DOHH2 (cell line): Measurements from ENCODE around the gene FLYWCH2.

Experiments used
- H3F3A ChIP-seq: fragments of 200-600 bp; sonication (generic), shearing (Covaris generic); 2 replicates; pipeline ENCODE4 v1.6.0; 2016; ENCODE audit warnings: antibody characterized with exemption, mild to moderate bottlenecking; ENCODE audit not compliant: control insufficient read depth, insufficient read depth
- H3K27ac ChIP-seq: fragments of 200-600 bp; sonication (generic); 2 replicates; pipeline ENCODE4 v1.5.1; 2014; ENCODE audit warnings: low read depth, mild to moderate bottlenecking, low read length, moderate library complexity
- H3K27me3 ChIP-seq: fragments of 200-600 bp; sonication (generic); 2 replicates; pipeline ENCODE4 v1.6.1; 2014; ENCODE audit warnings: mild to moderate bottlenecking, low read length, mixed read lengths; ENCODE audit not compliant: control insufficient read depth
- H3K36me3 ChIP-seq: fragments of 200-600 bp; sonication (generic); 2 replicates; pipeline ENCODE4 v1.6.1; 2014; ENCODE audit warnings: mild to moderate bottlenecking, low read length, moderate library complexity, mixed read lengths; ENCODE audit not compliant: control insufficient read depth
- H3K4me1 ChIP-seq: fragments of 200-600 bp; sonication (generic); 2 replicates; pipeline ENCODE4 v1.6.1; 2014; ENCODE audit warnings: mild to moderate bottlenecking, low read length, mixed read lengths; ENCODE audit not compliant: control insufficient read depth
- H3K4me2 ChIP-seq: fragments of 200-600 bp; sonication (generic); 2 replicates; pipeline ENCODE4 v1.6.0; 2014; ENCODE audit warnings: mild to moderate bottlenecking, low read length, moderate library complexity
- H3K4me3 ChIP-seq: fragments of 200-600 bp; sonication (generic); 2 replicates; pipeline ENCODE4 v1.5.1; 2014; ENCODE audit warnings: mild to moderate bottlenecking, low read length, mixed read lengths
- H3K79me2 ChIP-seq: fragments of 200-600 bp; sonication (generic); 2 replicates; pipeline ENCODE4 v1.6.1; 2014; ENCODE audit warnings: mild to moderate bottlenecking, low read length, mixed read lengths; ENCODE audit not compliant: control insufficient read depth
- H3K9me2 ChIP-seq: fragments of 200-600 bp; sonication (generic); replicated peaks from 2 replicates; pipeline ENCODE4 v1.6.1; 2014; ENCODE audit warnings: mild to moderate bottlenecking, low read length, mixed read lengths; ENCODE audit not compliant: control insufficient read depth
- H3K9me3 ChIP-seq: fragments of 200-600 bp; sonication (generic); 2 replicates; pipeline ENCODE4 v1.6.1; 2014; ENCODE audit warnings: antibody characterized with exemption, low read length, mixed read lengths; ENCODE audit not compliant: control insufficient read depth, insufficient read depth
- H4K20me1 ChIP-seq: fragments of 200-600 bp; sonication (generic); 2 replicates; pipeline ENCODE4 v1.6.0; 2014; ENCODE audit warnings: low read depth, mild to moderate bottlenecking, antibody characterized with exemption, low read length, moderate library complexity; ENCODE audit not compliant: control insufficient read depth, insufficient read depth
- EZH2phosphoT487 ChIP-seq: fragments of 200-600 bp; sonication (generic); IDR thresholded peaks from 2 replicates; pipeline ENCODE4 v1.6.1; 2017; ENCODE audit warnings: borderline replicate concordance, mild to moderate bottlenecking, antibody characterized with exemption, low read length, moderate library complexity, mixed read lengths
- TF ChIP-seq, protein P1 (sequence below): fragments of 200-600 bp; sonication (generic); IDR thresholded peaks from one replicate; pipeline ENCODE4 v1.5.1; 2014; ENCODE audit warnings: antibody characterized with exemption, mild to moderate bottlenecking, low read depth, low read length; ENCODE audit not compliant: poor library complexity, severe bottlenecking

The FLYWCH2 gene

DNA sequence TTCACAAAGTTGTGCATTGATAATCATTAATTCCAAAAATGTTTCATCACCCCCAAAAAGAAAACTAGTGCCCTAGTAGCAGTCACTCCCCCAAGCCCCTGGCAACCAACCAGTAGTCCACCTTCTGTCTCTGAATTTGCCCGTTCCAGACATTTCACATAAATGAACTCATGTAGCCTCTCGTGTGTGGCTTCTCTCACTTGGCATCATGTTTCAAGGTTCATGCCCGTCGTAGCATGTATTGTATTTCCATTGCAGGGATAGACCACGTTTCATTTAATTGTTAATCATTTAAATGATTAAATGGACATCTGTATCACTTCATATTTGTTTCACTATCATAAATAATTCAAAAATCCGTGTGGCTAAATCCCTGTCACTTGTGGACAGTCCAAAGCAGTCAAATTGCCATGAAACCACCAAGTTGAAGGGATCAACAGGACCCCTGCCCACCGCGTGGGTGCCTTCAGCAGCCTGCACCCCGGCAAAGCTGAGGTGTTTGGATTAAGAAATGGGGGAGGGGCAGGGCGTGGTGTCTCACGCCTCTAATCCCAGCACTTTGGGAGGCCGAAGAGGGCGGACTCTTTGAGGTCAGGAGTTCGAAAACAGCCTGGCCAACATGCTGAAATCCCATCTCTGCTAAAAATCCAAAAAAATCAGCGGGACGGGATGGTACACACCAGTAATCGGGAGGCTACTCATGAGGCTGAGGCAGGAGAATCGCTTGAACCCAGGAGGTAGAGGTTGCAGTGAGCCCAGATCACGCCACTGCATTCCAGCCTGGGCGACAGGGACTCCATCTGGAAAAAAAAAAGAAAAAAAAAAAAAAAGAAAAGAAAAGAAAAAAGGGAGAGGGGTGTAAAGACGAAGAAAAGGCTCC is 8.7 kb upstream of the FLYWCH2 start:
- Histone ChIP-seq H3K4me3 (no peak overlapping the region), H3F3A (no peaks in the 10 kb centered on the region), H3K27me3 (no peaks in the 10 kb centered on the region), H3K4me2 (no peak overlapping the region), H3K27ac (no peak overlapping the region), H3K36me3 (no peaks in the 10 kb centered on the region), H3K9me2 (no peaks in the 10 kb centered on the region), H3K79me2 (no peaks in the 10 kb centered on the region), H3K4me1 (no peaks in the 10 kb centered on the region), H3K9me3 (no peaks in the 10 kb centered on the region), H4K20me1 (no peaks in the 10 kb centered on the region)
- no peak for TF ChIP-seq EZH2phosphoT487
- TF ChIP-seq, protein P1, sequence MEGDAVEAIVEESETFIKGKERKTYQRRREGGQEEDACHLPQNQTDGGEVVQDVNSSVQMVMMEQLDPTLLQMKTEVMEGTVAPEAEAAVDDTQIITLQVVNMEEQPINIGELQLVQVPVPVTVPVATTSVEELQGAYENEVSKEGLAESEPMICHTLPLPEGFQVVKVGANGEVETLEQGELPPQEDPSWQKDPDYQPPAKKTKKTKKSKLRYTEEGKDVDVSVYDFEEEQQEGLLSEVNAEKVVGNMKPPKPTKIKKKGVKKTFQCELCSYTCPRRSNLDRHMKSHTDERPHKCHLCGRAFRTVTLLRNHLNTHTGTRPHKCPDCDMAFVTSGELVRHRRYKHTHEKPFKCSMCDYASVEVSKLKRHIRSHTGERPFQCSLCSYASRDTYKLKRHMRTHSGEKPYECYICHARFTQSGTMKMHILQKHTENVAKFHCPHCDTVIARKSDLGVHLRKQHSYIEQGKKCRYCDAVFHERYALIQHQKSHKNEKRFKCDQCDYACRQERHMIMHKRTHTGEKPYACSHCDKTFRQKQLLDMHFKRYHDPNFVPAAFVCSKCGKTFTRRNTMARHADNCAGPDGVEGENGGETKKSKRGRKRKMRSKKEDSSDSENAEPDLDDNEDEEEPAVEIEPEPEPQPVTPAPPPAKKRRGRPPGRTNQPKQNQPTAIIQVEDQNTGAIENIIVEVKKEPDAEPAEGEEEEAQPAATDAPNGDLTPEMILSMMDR, result no peak

DNA sequence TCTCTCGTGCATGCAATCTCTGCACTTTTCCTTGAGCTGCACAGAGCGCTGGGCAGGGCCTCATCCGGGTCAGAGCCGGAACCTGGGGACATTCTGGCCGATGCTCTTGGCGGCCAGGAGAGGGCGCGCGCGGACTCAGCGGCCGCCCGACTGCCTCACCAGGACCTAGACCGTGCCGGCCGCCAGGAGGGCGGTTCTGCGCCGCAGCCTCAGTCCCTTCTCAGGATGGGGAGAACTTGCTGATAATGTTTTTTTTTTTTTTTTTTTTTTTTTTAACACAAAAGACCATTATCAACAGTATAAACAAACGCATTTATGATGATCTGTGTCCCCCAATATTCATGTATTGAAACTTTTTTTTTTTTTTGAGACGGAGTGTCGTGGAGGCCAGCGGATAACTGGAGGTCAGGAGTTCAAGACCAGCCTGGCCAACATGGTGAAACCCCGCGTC is 8.1 kb upstream of the FLYWCH2 start:
- H3K4me2 ChIP-seq, result no peak overlapping the region
- no peaks in the 10 kb centered on the region for H3K36me3 ChIP-seq
- H3K4me3 ChIP-seq, result no peak overlapping the region
- TF ChIP-seq, protein P1, result peak; percentile 89
- TF ChIP-seq EZH2phosphoT487, result no peak
- H4K20me1 ChIP-seq, result no peaks in the 10 kb centered on the region
- peaks cover 4% of the 10 kb centered on the region for H3K9me3 ChIP-seq
- no peaks in the 10 kb centered on the region for H3K9me2 ChIP-seq
- H3K27me3 ChIP-seq, result no peaks in the 10 kb centered on the region
- no peaks in the 10 kb centered on the region for H3K4me1 ChIP-seq
- H3F3A ChIP-seq, result no peaks in the 10 kb centered on the region
- H3K79me2 ChIP-seq, result no peaks in the 10 kb centered on the region
- no peak overlapping the region for H3K27ac ChIP-seq

DNA sequence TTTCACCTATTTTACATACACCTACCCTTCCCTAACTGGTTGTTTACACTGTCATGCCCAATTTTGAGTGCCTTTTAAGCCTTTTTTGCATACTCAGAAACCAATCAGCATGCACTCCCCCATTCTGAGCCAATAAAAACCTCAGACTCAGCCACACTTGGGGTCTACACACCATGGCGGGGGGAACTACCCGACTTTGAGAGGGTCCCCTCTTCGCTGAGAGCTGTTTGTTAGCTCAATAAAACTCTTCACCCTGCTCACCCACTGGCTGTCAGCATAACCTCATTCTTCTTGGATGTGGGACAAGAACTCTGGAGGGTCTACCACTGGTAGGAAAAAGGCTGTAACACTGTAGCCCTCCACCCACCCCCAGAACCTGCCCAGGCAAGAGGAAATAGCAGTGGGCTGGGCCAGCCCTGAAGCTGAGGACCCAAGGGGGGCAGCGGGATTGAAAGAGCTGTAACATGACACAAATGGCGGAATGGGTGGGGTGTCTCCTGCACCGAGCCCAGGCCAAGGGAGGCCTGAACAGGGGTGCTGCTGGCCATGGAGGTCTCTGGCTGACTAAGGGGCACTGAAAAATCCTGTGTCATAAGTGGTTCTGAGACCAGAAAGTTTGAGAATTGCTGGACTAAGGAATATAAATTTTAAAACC is 3.0 kb upstream of the FLYWCH2 start:
- H3K27me3 ChIP-seq, result no peaks in the 10 kb centered on the region
- no peak overlapping the region for H3K4me3 ChIP-seq
- no peaks in the 10 kb centered on the region for H4K20me1 ChIP-seq
- H3K9me2 ChIP-seq, result no peaks in the 10 kb centered on the region
- peaks cover 11% of the 10 kb centered on the region for H3K79me2 ChIP-seq
- H3F3A ChIP-seq, result no peaks in the 10 kb centered on the region
- no peak overlapping the region for H3K27ac ChIP-seq
- H3K36me3 ChIP-seq, result no peaks in the 10 kb centered on the region
- no peak for TF ChIP-seq EZH2phosphoT487
- TF ChIP-seq, protein P1, result no peak
- peaks cover 7% of the 10 kb centered on the region for H3K4me1 ChIP-seq
- H3K9me3 ChIP-seq, result peaks cover 13% of the 10 kb centered on the region
- no peak overlapping the region for H3K4me2 ChIP-seq
